Stimulated activated CD4-positive, alpha-beta T cell treated with anti-CD3 and anti-CD28 coated beads, Interleukin-2, amount 100 ng/mL, for 24 hours (primary cell): ENCODE results near the gene SHANK1.

Experiments
- DNase-seq, 2 donors: peaks; one replicate each; pipeline ENCODE4 v3.0.0-alpha.2; 2020

SHANK1 gene

DNA sequence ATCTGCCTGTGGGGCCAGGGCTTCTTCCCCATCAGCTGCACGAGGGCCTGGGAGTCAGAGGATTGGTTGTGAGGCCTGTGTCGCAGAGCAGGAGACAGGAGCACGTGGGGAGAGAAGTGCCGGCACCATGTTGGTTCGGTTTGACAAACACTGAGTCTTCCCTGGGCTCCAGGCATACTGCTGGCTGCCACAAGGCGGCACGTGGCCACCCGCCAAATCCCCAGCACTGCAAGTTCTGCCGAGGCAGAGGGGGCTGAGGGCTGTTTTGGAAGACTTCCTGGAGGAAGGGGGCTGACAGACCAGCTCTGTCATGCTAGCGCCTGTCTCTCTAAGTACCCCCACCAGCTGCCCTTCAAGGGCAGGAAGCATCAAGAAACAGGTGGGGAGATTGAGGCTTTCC lies 9.5 kb downstream of the SHANK1 start:
- no peak for DNase-seq

DNA sequence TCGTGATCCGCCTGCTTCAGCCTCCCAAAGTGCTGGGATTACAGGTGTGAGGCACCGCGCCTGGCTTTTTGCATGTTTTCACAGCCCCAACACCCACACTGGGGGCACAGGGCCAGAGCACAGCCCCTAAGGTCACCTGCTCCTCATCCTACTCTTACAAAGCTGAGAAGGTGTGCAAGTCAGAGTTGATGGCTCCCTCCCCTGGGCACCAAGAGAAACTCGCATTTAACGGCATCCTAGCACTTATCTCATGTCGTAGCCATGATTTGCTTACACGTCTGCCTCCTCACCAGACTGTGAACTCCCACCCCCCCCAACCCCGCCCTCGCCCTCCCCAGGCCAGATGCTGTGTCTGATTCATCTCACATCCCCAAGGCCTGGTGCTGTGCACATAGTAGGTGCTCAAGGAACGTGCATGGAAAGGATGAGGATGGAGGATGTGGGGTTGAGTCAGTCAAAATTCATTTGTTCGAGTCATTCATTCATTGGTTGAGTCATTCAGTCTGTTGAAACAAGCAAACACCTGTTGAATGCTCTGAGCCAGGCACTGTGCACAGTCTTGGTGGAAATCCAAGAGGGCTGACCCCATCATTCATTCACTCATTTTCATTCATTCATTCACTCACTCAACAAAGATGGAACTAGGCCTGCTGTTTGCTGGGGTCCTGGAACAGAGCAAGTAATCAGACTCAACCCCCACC lies 11.3 kb downstream of the SHANK1 start:
- DNase-seq = no peak

GRCh38 chr19:50706387-50706786 lies 13.2 kb downstream of the SHANK1 start:
- DNase-seq = no peak

- peak; percentile 37 for DNase-seq
Measured at GRCh38 chr19:50705422-50706019, 14.1 kb downstream of the SHANK1 start.

GRCh38 chr19:50703915-50704796 lies 15.4 kb downstream of the SHANK1 start:
- DNase-seq = no peak

DNA sequence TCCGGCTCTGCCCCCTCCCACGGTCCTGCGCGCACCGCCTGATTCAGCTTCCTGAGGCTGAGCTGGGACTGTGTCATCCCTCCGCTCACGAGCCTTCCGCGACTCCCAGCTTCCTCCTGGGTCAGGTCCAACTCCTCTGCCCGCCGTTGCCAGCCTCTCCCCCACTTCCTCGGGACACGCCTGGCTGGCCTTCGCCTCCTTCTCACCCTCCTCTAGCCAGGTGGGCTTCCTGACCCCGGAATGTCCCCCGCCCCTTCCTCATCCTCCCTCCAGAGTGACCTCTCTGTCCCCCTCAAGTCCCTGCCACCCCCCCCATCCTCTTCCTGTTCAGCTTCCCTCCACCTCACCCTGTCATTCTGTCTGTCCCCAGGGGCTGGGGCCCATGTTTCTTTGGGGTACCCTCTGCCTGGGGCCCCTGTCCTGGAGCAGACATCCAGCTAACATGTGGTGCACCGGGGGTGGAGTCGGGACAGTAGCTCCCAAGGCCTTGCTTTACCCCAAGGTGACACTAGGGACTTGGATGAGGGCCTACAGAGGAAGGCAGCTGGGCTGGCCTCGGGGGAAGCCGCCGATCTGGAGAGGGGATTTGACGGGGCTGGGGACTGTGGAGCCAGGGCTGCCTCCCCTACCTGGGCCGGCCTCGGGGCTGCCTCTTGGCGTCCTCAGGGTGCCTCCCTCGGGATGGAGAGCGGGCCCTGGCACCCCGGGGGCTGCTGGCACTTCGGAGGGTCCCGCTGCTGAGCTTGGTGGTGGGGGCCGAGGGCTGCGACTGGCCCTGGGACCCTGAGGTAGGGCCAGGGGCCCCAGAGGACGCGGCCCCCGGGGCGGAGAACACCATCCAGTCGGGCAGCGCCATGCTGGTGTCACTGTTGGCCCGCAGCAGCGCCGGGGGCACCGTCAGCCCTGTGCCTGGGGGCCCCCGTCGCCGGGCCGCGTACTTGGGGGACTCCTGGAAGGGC lies 16.5 kb downstream of the SHANK1 start:
- DNase-seq = no peak

DNA sequence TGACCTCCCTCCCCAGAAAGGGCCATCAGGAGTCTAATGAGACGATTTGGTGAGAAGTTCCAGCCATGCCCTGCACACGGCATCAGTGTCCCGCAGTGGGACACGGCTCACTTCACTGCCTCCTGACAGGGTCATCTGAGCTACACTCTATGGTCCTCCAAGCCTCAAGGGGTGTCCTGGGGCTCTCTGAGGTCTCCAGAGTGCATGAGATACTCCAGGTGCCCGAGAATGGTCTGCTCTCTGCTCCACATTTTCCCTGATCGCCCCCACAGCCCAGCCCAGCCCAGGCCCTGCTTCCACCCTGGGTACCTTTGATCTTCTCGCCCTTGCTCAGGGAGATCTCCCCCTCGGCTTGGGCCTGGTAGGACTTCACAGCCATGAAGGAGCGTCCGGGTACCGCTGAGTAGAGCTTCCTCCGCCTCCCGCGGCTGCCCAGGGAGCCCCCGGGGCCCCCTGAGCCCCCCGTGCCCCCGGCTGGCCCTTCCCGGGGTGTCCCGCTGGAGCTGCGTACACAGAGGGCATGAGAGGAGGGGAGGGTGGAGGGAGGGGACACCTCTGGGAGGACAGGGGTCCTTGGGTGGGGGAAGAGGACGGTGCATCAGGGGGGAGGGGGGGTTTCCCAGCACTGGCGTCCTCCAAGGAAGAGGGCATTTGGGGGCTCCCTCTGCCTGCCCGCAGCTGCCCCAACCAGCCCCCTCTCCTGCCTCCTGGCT lies 17.3 kb downstream of the SHANK1 start:
- DNase-seq = no peak

GRCh38 chr19:50701367-50701985 lies 18.1 kb downstream of the SHANK1 start:
- no peak for DNase-seq

DNA sequence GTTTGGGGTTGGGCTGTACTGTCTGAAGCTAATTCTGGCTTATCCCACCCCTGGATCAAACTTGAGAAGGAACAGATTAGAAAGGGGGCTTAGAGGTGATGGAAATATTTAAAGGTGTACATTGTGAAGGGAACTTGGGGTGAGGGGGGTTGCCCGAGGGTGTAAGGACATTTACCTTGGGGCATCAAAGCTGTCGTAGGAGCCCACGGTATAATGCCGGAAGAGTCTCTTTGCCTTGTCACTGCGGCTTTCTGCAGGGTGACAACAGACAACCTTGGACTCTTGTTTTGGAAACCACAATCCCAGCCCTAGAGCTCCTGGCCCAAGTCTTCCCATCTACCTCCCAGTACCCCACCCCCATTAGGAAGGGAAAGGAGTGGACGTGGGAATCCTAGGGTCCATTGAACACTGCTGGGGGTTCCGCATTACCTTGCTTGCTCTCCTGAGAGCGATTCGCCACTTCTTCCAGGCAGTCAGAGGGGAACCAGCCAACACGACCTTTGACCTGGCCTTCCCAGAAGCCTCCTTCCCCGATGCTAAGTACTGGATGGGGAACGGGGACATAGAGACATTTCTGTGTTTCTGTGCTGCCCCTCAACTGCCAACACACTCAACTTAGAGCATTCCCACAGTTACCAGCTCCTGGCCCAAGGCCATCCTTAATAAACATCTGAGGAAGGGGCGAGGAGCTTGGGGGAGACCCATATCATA lies 22.0 kb downstream of the SHANK1 start:
- no peak for DNase-seq

DNA sequence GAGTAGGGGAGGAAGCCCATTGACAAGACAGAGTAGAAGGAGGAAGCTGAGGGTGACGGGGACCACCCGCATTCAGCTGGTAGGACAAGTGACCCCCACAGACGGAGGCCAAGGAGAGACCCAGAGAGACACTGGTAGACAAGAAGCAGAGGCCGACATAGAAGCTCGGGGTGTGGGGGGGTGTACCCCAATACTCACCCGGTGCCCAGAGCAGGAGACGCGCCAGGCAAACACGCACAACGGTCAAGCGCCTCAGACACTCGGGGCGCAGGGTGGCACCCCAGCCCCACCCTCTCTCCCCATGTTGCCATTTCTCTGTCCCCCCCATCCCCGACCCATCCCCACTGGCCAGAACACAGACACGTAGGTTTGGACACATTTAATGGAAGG lies 23.5 kb downstream of the SHANK1 start:
- DNase-seq = no peak

GRCh38 chr19:50695251-50696093 lies 24.1 kb downstream of the SHANK1 start:
- peak in 1 of 2 donors; percentile 48 for DNase-seq

GRCh38 chr19:50694815-50695145 lies 24.8 kb downstream of the SHANK1 start:
- no peak for DNase-seq

GRCh38 chr19:50693064-50693975 lies 26.3 kb downstream of the SHANK1 start:
- no peak for DNase-seq

GRCh38 chr19:50690439-50690838 lies 29.2 kb downstream of the SHANK1 start:
- DNase-seq = no peak

- no peak for DNase-seq
Measured at GRCh38 chr19:50688766-50689165, 30.8 kb downstream of the SHANK1 start.

- no peak for DNase-seq
Measured at GRCh38 chr19:50686310-50687032, 33.1 kb downstream of the SHANK1 start.

- DNase-seq = peak; percentile 77 to 85
Measured at GRCh38 chr19:50679177-50680125, 40.2 kb downstream of the SHANK1 start.
